SK-N-SH (cell line): ENCODE data around the gene HSD11B2. TPM values are rescaled to one million over a fixed set of nuclear protein-coding genes. Genes with fewer than 3 reads are reported as not detected.

Experiments
- CTCF ChIA-PET: fragments of 300-600, 350-600 bp; formaldehyde crosslinking; extraction: SDS; loops from one replicate; lab custom pipeline; 2021; lab: Yijun Ruan, JAX
- POLR2A ChIA-PET: fragments of 350-600 bp; sonication (Branson Sonifier 250); formaldehyde crosslinking; extraction: SDS; loops from one replicate; lab custom pipeline; 2020; ENCODE audit warnings: antibody characterized with exemption, inconsistent platforms; lab: Yijun Ruan, JAX
- DNase-seq: peaks from one replicate; pipeline ENCODE4 v3.0.0; 2012
- H2AFZ ChIP-seq: fragments of 200-600 bp; sonication (generic); 2 replicates; pipeline ENCODE4 v1.8.1; 2016; ENCODE audit warnings: antibody characterized with exemption, mild to moderate bottlenecking, low read depth
- H3F3A ChIP-seq: fragments of 200-600 bp; sonication (generic); replicated peaks from 2 replicates; pipeline ENCODE3; 2016; ENCODE audit warnings: antibody characterized with exemption, mild to moderate bottlenecking; ENCODE audit not compliant: insufficient read depth
- H3K27ac ChIP-seq, 2 experiments: fragments of 200-500 bp in 1 of 2; fragments of 200-600 bp in 1 of 2; sonication (Bioruptor generic) in 1 of 2; sonication (generic), shearing (Covaris generic) in 1 of 2; 2 replicates each; pipeline versions ENCODE4 v1.5.1 to v1.6.1; 2014 to 2016; ENCODE audit warnings: low read depth in 2 of 2, inconsistent platforms in 1 of 2, low read length in 1 of 2, mild to moderate bottlenecking in 1 of 2, mixed read lengths in 1 of 2
- H3K27me3 ChIP-seq: fragments of 200-600 bp; sonication (generic), shearing (Covaris generic); 2 replicates; pipeline ENCODE4 v1.6.1; 2016; ENCODE audit warnings: mixed run types; ENCODE audit not compliant: insufficient read depth
- H3K36me3 ChIP-seq, 2 experiments: fragments of 200-500 bp in 1 of 2; fragments of 200-600 bp in 1 of 2; sonication (Bioruptor generic) in 1 of 2; sonication (generic) in 1 of 2; replicated peaks in 1 of 2; 2 replicates each; pipeline versions ENCODE3 to v1.5.1; 2014 to 2016; ENCODE audit warnings: low read length in 1 of 2, mild to moderate bottlenecking in 1 of 2; ENCODE audit not compliant: insufficient read depth in 2 of 2, control insufficient read depth in 1 of 2
- H3K4me1 ChIP-seq, 2 experiments: fragments of 200-500 bp in 1 of 2; fragments of 200-600 bp in 1 of 2; sonication (Bioruptor generic) in 1 of 2; sonication (generic), shearing (Covaris generic) in 1 of 2; 2 replicates each; pipeline versions ENCODE4 v1.5.1 to v1.6.1; 2014 to 2016; ENCODE audit warnings: low read depth in 1 of 2, low read length in 1 of 2, mixed run types in 1 of 2; ENCODE audit not compliant: insufficient read depth in 2 of 2, control insufficient read depth in 1 of 2
- H3K4me2 ChIP-seq: fragments of 200-600 bp; sonication (generic), shearing (Covaris generic); 2 replicates; pipeline ENCODE4 v1.6.1; 2017; ENCODE audit warnings: mixed run types
- H3K4me3 ChIP-seq, 2 experiments: fragments of 200-500 bp in 1 of 2; fragments of 200-600 bp in 1 of 2; sonication (Bioruptor generic) in 1 of 2; sonication (generic), shearing (Covaris generic) in 1 of 2; 2 replicates each; pipeline versions ENCODE4 v1.5.1 to v1.8.1; 2014 to 2016; ENCODE audit warnings: low read depth in 2 of 2, inconsistent platforms in 1 of 2, low read length in 1 of 2, mild to moderate bottlenecking in 1 of 2, mixed read lengths in 1 of 2, moderate library complexity in 1 of 2
- H3K79me2 ChIP-seq: fragments of 200-600 bp; sonication (generic); 2 replicates; pipeline ENCODE4 v1.8.1; 2017; ENCODE audit warnings: mild to moderate bottlenecking; ENCODE audit not compliant: insufficient read depth
- H3K9ac ChIP-seq: fragments of 200-600 bp; sonication (generic); 2 replicates; pipeline ENCODE4 v1.6.1; 2017; ENCODE audit warnings: mixed run types
- H3K9me2 ChIP-seq: fragments of 200-600 bp; sonication (generic); 2 replicates; pipeline ENCODE4 v1.6.1; 2017; ENCODE audit warnings: mixed run types
- H3K9me3 ChIP-seq: fragments of 200-600 bp; sonication (generic); 2 replicates; pipeline ENCODE4 v1.6.1; 2017; ENCODE audit warnings: mixed run types, mild to moderate bottlenecking, moderate library complexity
- H4K20me1 ChIP-seq: fragments of 200-600 bp; sonication (generic); 2 replicates; pipeline ENCODE4 v1.6.1; 2017; ENCODE audit warnings: mild to moderate bottlenecking, mixed run types; ENCODE audit not compliant: insufficient read depth
- EZH2phosphoT487 ChIP-seq: fragments of 200-600 bp; sonication (generic); IDR thresholded peaks from 2 replicates; pipeline ENCODE4 v1.6.1; 2017; ENCODE audit warnings: low read depth, mixed run types, mild to moderate bottlenecking, antibody characterized with exemption, moderate library complexity, borderline replicate concordance
- GABPA ChIP-seq: IDR thresholded peaks from 2 replicates; pipeline ENCODE4 v1.4.0; 2012; ENCODE audit warnings: low read depth, mild to moderate bottlenecking
- NFIC ChIP-seq: IDR thresholded peaks from 2 replicates; pipeline ENCODE4 v1.4.0; 2012; ENCODE audit warnings: borderline replicate concordance
- RCOR1 ChIP-seq: fragments of 150-350 bp; IDR thresholded peaks from 2 replicates; pipeline ENCODE4 v1.6.1; 2017; ENCODE audit warnings: antibody characterized with exemption, low read length
- TAF1 ChIP-seq: IDR thresholded peaks from 2 replicates; pipeline ENCODE4 v1.6.1; 2012; ENCODE audit warnings: low read depth, mild to moderate bottlenecking, low read length, moderate library complexity, borderline replicate concordance
- WGBS: methylation state at CpG from one replicate; pipeline ENCODE4 v1.1.6; 2017; ENCODE audit warnings: low lambda C conversion rate; 5-methylcytosine and 5-hydroxymethylcytosine counted together
- polyA plus RNA-seq, 3 experiments: library from polyadenylated mRNA; depleted of rRNA; stranded (reverse); fragments of >200 nt; gene quantifications; 2 replicates each; pipeline ENCODE4 v1.2.3, GENCODE V29; 2012

The HSD11B2 gene
- polyA plus RNA-seq, 1 of the 3 experiments (the other 2 are of a cell fraction), result 0.23 TPM

GRCh38 chr16:67460961-67461360 is 30.0 kb downstream of the HSD11B2 start (continued):
- TF ChIP-seq RCOR1, result no peak
- TF ChIP-seq, all 33 proteins: peak for 0

GRCh38 chr16:67461600-67462278 is 30.8 kb downstream of the HSD11B2 start:
- Histone ChIP-seq H3K79me2 (peaks cover 73% of the 10 kb centered on the region), H3F3A (peaks cover 3% of the 10 kb centered on the region), H2AFZ (no peak overlapping the region)
- no peak for TF ChIP-seq TAF1
- TF ChIP-seq, all 33 proteins: peak for 0
- 91% methylated on average over 7 of the region's 8 CpGs for WGBS
- Histone ChIP-seq H3K27ac (no peak overlapping the region), H3K4me3 (no peak overlapping the region), H4K20me1 (peaks cover 87% of the 10 kb centered on the region), H3K9me2 (no peaks in the 10 kb centered on the region), H3K9ac (no peak overlapping the region), H3K36me3 (peaks cover 0 to 4% of the 10 kb centered on the region in 2 experiments), H3K27me3 (no peaks in the 10 kb centered on the region), H3K4me1 (peaks cover 18 to 56% of the 10 kb centered on the region in 2 experiments; a peak in 3 of 4 replicates), H3K9me3 (no peaks in the 10 kb centered on the region), H3K4me2 (no peak overlapping the region)
- DNase-seq, result no peak
- ChIA-PET POLR2A (no interaction called here), CTCF (interaction anchor here (0.8 to 8.2 kb wide), 10 partner anchors 10 to 183 kb away, joined by 3 to 76 read pairs (median 3); partner anchors contain the start of genes KCTD19, LRRC36 and ZDHHC1)

- TF ChIP-seq NFIC (peak; percentile 39; the same call in 1 of the 2 replicates), GABPA (no peak)
- Histone ChIP-seq H3K9me2 (no peaks in the 10 kb centered on the region), H4K20me1 (peaks cover 88% of the 10 kb centered on the region), H3K4me2 (no peak overlapping the region), H3K9ac (no peak overlapping the region), H3K9me3 (no peaks in the 10 kb centered on the region), H3F3A (peaks cover 7% of the 10 kb centered on the region), H3K36me3 (peaks cover 0 to 4% of the 10 kb centered on the region in 2 experiments), H3K27ac (no peak overlapping the region), H3K79me2 (peaks cover 77% of the 10 kb centered on the region), H3K4me3 (no peak overlapping the region), H3K4me1 (peaks cover 18 to 51% of the 10 kb centered on the region in 2 experiments; a peak in 3 of 4 replicates), H2AFZ (no peak overlapping the region), H3K27me3 (no peaks in the 10 kb centered on the region)
- ChIA-PET POLR2A (no interaction called here), CTCF (interaction anchor here (0.8 to 8.2 kb wide), 10 partner anchors 11 to 184 kb away, joined by 3 to 76 read pairs (median 3); partner anchors contain the start of genes KCTD19, LRRC36 and ZDHHC1)
- WGBS, result 79% methylated on average over 3 of the region's 5 CpGs
- DNase-seq, result no peak
These were observed 31.3 kb downstream of the HSD11B2 start for GRCh38 chr16:67462279-67462655.

- TF ChIP-seq GABPA, result no peak
- no peak for TF ChIP-seq EZH2phosphoT487
- Histone ChIP-seq H2AFZ (no peak overlapping the region), H4K20me1 (peaks cover 88% of the 10 kb centered on the region), H3K27ac (no peak overlapping the region), H3F3A (peaks cover 7% of the 10 kb centered on the region), H3K9me3 (no peaks in the 10 kb centered on the region), H3K79me2 (peaks cover 74% of the 10 kb centered on the region), H3K4me1 (peaks cover 18 to 44% of the 10 kb centered on the region in 2 experiments; a peak in 3 of 4 replicates), H3K36me3 (peaks cover 0 to 4% of the 10 kb centered on the region in 2 experiments), H3K9ac (no peak overlapping the region), H3K27me3 (no peaks in the 10 kb centered on the region), H3K9me2 (no peaks in the 10 kb centered on the region), H3K4me2 (no peak overlapping the region), H3K4me3 (no peak overlapping the region)
- POLR2A ChIA-PET, result no interaction called here
- WGBS, result 100% methylated on average over 2 of the region's 5 CpGs
- CTCF ChIA-PET, result interaction anchor here (0.6 to 8.2 kb wide), 9 partner anchors 12 to 209 kb away, joined by 3 to 76 read pairs (median 7); no protein-coding TSS in a partner anchor
- no peak for DNase-seq
These were observed 32.1 kb downstream of the HSD11B2 start for GRCh38 chr16:67463059-67463458.
